Astrocyte (in vitro differentiated cells and primary cell): ENCODE results near the gene RPRM. TPM values are rescaled to one million over a fixed set of nuclear protein-coding genes. Genes with fewer than 3 reads are reported as not detected.

Experiments used
- DNase-seq: peaks from one replicate; pipeline ENCODE4 v3.0.0-alpha.2; 2010; ENCODE audit warnings: low read depth
- FAIRE-seq: peaks from 2 replicates; lab custom pipeline; 2011; peaks lifted over from hg19 to GRCh38; lab: Jason Lieb, UNC
- H2AFZ ChIP-seq: 2 replicates; pipeline ENCODE4 v1.6.0; 2012; ENCODE audit warnings: low read depth, low read length, inconsistent platforms
- H3K27ac ChIP-seq: 2 replicates; pipeline ENCODE4 v1.5.1; 2011; ENCODE audit warnings: low read depth, low read length, inconsistent platforms
- H3K27me3 ChIP-seq: 2 replicates; pipeline ENCODE4 v1.6.0; 2011; ENCODE audit warnings: low read length, inconsistent platforms; ENCODE audit not compliant: insufficient read depth
- H3K36me3 ChIP-seq: 2 replicates; pipeline ENCODE4 v1.5.1; 2011; ENCODE audit warnings: low read length, inconsistent platforms; ENCODE audit not compliant: insufficient read depth
- H3K4me1 ChIP-seq: 2 replicates; pipeline ENCODE4 v1.5.1; 2011; ENCODE audit warnings: low read length, inconsistent platforms; ENCODE audit not compliant: insufficient read depth
- H3K4me2 ChIP-seq: 2 replicates; pipeline ENCODE4 v1.6.0; 2012; ENCODE audit warnings: low read length, inconsistent platforms
- H3K4me3 ChIP-seq: 2 replicates; pipeline ENCODE4 v1.5.1; 2011; ENCODE audit warnings: low read depth, mild to moderate bottlenecking, low read length, inconsistent platforms; ENCODE audit not compliant: insufficient read depth
- H3K79me2 ChIP-seq: 2 replicates; pipeline ENCODE4 v1.6.0; 2012; ENCODE audit warnings: mild to moderate bottlenecking, low read length, inconsistent platforms; ENCODE audit not compliant: insufficient read depth
- H3K9ac ChIP-seq: 2 replicates; pipeline ENCODE4 v1.6.0; 2012; ENCODE audit warnings: mild to moderate bottlenecking, low read length, inconsistent platforms
- H3K9me3 ChIP-seq: 2 replicates; pipeline ENCODE4 v1.5.1; 2012; ENCODE audit warnings: low read depth, mild to moderate bottlenecking, low read length, inconsistent platforms; ENCODE audit not compliant: insufficient read depth
- H4K20me1 ChIP-seq: 2 replicates; pipeline ENCODE4 v1.6.0; 2012; ENCODE audit warnings: low read length, inconsistent platforms; ENCODE audit not compliant: insufficient read depth
- H3K27ac Mint-ChIP-seq: one replicate; pipeline ENCODE4 v1.8.0; 2021; ENCODE audit warnings: mild to moderate bottlenecking, mixed read lengths; ENCODE audit not compliant: unreplicated experiment
- H3K27me3 Mint-ChIP-seq: one replicate; pipeline ENCODE4 v1.8.0; 2021; ENCODE audit warnings: low read depth, mixed read lengths; ENCODE audit not compliant: unreplicated experiment
- H3K36me3 Mint-ChIP-seq: one replicate; pipeline ENCODE4 v1.8.0; 2021; ENCODE audit warnings: low read depth, mixed read lengths; ENCODE audit not compliant: unreplicated experiment
- H3K4me1 Mint-ChIP-seq: one replicate; pipeline ENCODE4 v1.8.0; 2021; ENCODE audit warnings: low read depth, mixed read lengths; ENCODE audit not compliant: unreplicated experiment
- H3K4me3 Mint-ChIP-seq: one replicate; pipeline ENCODE4 v1.8.0; 2021; ENCODE audit warnings: mild to moderate bottlenecking, moderate library complexity, mixed read lengths; ENCODE audit not compliant: unreplicated experiment
- H3K9me3 Mint-ChIP-seq: one replicate; pipeline ENCODE4 v1.8.0; 2021; ENCODE audit warnings: mild to moderate bottlenecking, mixed read lengths; ENCODE audit not compliant: unreplicated experiment
- CTCF ChIP-seq: IDR thresholded peaks from 2 replicates; pipeline ENCODE4 v1.5.1; 2011; ENCODE audit warnings: low read depth, mild to moderate bottlenecking, inconsistent platforms, low read length, moderate library complexity; ENCODE audit not compliant: insufficient read depth
- EZH2 ChIP-seq: IDR thresholded peaks from 2 replicates; pipeline ENCODE4 v1.6.1; 2012; ENCODE audit warnings: mild to moderate bottlenecking, low read length, inconsistent platforms; ENCODE audit not compliant: insufficient read depth
- total RNA-seq: library from RNA; stranded (reverse); gene quantifications from 2 replicates; pipeline ENCODE4 v1.2.1, GENCODE V29; 2021

RPRM gene
- total RNA-seq, 1 donor from 2014 or later, result 0.86 TPM

DNA sequence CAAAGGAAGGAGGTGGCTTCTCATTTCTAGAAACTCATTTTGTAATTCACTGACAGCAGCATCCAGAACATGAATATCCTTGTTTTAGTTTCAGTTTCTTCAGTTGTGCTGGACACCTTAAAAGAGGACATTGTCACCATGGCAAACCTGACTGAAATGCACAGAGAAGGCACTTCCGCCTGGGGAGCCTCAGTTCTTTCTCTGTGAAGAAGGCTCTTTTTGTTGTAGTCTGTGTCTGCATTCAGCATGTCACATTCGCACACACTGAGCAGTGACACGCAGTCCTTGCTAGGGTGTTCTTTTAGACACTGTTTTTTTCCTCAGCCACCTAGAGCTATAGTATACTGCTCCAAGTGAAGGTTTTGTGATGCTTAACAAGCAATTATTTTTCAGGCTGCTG, 9.5 kb upstream of the RPRM start:
- no peak for FAIRE-seq
- H3K4me2 ChIP-seq, result no peak overlapping the region

DNA sequence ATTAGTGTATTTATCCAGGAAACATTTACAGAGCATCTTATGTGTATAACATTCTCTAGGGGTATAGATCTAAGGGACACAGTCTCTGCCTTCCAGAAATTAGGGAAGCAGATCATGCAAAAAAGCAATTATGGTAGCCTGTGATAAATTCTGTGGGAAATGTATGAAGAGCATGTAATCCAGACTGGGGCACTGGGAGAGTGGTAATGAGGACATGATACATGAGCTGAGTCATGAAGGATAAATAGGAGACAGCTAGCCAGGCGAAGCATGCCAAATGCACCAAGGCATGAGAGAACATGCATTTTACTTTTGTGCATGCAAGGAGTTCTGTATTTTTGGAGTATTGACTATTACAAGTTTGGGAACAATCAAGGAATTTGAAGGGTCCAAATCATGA, 8.9 kb upstream of the RPRM start:
- Histone ChIP-seq H4K20me1 (no peaks in the 10 kb centered on the region), H3K27ac (no peak overlapping the region), H3K9me3 (no peaks in the 10 kb centered on the region), H3K79me2 (no peaks in the 10 kb centered on the region), H3K9ac (no peak overlapping the region), H3K27me3 (no peaks in the 10 kb centered on the region), H3K4me1 (no peaks in the 10 kb centered on the region), H3K4me3 (no peak overlapping the region), H3K4me2 (no peak overlapping the region), H3K36me3 (no peaks in the 10 kb centered on the region), H2AFZ (no peak overlapping the region)
- H3K4me3 Mint-ChIP-seq, result no peak overlapping the region
- no peak for TF ChIP-seq CTCF
- FAIRE-seq (no peak), DNase-seq (no peak)
- H3K9me3 Mint-ChIP-seq, result no peaks in the 10 kb centered on the region
- no peak overlapping the region for H3K27ac Mint-ChIP-seq
- H3K4me1 Mint-ChIP-seq, result peaks cover 8% of the 10 kb centered on the region
- no peaks in the 10 kb centered on the region for H3K36me3 Mint-ChIP-seq
- no peaks in the 10 kb centered on the region for H3K27me3 Mint-ChIP-seq

More for the DNA sequence above, 9.5 kb upstream of the RPRM start:
- Histone ChIP-seq H3K27me3 (no peaks in the 10 kb centered on the region), H3K9ac (no peak overlapping the region), H3K79me2 (no peaks in the 10 kb centered on the region), H3K36me3 (no peaks in the 10 kb centered on the region), H3K9me3 (no peaks in the 10 kb centered on the region), H3K4me3 (no peak overlapping the region), H4K20me1 (no peaks in the 10 kb centered on the region), H3K27ac (no peak overlapping the region), H2AFZ (no peak overlapping the region), H3K4me1 (no peaks in the 10 kb centered on the region)
- H3K4me3 Mint-ChIP-seq, result no peak overlapping the region
- H3K9me3 Mint-ChIP-seq, result no peaks in the 10 kb centered on the region
- no peaks in the 10 kb centered on the region for H3K36me3 Mint-ChIP-seq
- no peak for DNase-seq
- H3K27me3 Mint-ChIP-seq, result no peaks in the 10 kb centered on the region
- peaks cover 8% of the 10 kb centered on the region for H3K4me1 Mint-ChIP-seq
- no peak for TF ChIP-seq CTCF
- no peak for TF ChIP-seq EZH2
- no peak overlapping the region for H3K27ac Mint-ChIP-seq

DNA sequence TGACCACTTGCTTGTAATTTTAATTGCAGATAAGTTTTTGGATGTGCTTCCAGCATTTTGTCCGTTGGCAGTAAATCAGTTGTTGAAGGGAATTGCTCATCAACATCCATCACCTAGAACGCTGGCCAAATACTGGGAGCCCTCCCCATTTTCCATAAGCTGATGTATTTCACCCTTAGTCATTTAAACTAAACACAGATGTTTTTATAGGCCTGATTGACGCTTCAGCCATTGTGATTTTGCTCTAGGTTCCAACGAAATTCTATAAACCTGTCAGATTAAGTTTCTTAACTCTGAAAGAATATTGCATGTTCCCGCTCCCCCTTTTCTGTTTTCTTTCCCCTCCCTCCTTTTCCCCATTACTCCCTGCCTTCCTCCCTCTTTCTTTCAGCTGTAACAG, 1.0 kb upstream of the RPRM start:
- no peak overlapping the region for H3K4me3 ChIP-seq
- Mint-ChIP-seq H3K4me3 (no peak overlapping the region), H3K9me3 (no peaks in the 10 kb centered on the region), H3K36me3 (no peaks in the 10 kb centered on the region), H3K27ac (no peak overlapping the region), H3K4me1 (no peaks in the 10 kb centered on the region), H3K27me3 (peaks cover 41% of the 10 kb centered on the region)
- peak; percentile 1 for DNase-seq
- H3K36me3 ChIP-seq, result no peaks in the 10 kb centered on the region
- no peaks in the 10 kb centered on the region for H3K79me2 ChIP-seq
- no peaks in the 10 kb centered on the region for H4K20me1 ChIP-seq
- no peak for FAIRE-seq
- H3K4me1 ChIP-seq, result peaks cover 7% of the 10 kb centered on the region
- H3K27ac ChIP-seq, result no peak overlapping the region
- H3K9ac ChIP-seq, result no peak overlapping the region
- no peaks in the 10 kb centered on the region for H3K9me3 ChIP-seq
- TF ChIP-seq EZH2 (no peak), CTCF (no peak)
- peaks cover 41% of the 10 kb centered on the region for H3K27me3 ChIP-seq
- H3K4me2 ChIP-seq, result no peak overlapping the region
- no peak overlapping the region for H2AFZ ChIP-seq
